Jurkat, Clone E6-1 (cell line): ENCODE results near the gene SRP68.

Source experiments
- DNase-seq: peaks from one replicate; pipeline ENCODE4 v3.0.0-alpha.2; 2011; ENCODE audit warnings: low read depth, low spot score
- H3K4me3 ChIP-seq: 2 replicates; pipeline ENCODE4 v1.5.1; 2011; ENCODE audit warnings: mild to moderate bottlenecking, low read length, control low read depth, moderate library complexity

Gene SRP68

DNA sequence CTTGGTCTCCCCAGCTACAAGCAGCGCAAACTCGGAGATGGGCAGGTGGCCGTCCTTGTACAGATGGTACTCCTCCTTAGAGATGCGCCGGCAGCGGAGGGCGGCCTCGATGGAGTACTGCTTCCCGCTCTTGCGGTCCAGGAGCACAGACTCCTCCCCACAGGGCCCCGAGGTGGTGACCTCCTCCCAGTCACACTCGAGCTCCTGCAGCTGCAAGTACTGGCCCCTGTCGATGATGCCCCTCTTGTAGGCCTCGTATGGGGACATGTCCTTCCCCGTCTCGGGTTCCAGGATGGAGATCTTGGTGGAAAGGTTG, 64.5 kb downstream of the SRP68 start:
- DNase-seq, result no peak
- H3K4me3 ChIP-seq, result no peak overlapping the region

DNA sequence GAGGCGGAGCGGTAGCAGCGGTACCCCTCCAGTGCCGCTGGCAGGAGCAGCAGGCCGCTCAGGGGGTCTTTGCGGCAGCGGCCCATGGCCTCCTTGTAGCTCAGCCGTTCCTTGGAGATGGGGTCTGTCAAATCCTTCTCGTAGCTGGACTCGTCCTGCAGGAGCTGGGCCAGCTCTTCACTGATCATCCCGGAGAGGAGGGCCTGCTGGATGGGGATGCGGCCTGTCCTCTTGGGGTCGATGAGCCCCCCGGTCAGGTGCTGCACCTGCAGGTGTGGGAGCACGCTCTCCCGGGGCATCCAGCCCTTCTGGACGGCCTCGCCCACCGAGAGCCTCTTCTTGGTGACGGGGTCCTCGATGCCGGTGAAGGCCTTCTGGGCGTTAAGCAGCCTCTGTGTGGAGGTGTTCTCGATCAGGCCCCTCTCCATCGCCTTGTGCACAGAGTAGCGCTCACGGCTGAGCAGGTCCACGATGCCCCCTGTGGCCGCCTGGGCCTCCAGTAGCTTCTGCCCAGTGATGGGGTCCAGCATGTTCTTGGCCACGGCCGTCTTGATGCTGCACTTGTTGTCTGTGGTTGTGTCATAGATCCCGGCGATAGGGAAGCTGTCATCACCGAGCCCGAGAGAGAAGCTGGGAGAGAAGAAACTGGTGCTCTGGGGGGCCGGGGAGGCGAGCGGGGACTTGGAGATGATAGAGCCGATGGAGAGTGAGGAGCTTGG, 65.0 kb downstream of the SRP68 start:
- no peak overlapping the region for H3K4me3 ChIP-seq

DNA sequence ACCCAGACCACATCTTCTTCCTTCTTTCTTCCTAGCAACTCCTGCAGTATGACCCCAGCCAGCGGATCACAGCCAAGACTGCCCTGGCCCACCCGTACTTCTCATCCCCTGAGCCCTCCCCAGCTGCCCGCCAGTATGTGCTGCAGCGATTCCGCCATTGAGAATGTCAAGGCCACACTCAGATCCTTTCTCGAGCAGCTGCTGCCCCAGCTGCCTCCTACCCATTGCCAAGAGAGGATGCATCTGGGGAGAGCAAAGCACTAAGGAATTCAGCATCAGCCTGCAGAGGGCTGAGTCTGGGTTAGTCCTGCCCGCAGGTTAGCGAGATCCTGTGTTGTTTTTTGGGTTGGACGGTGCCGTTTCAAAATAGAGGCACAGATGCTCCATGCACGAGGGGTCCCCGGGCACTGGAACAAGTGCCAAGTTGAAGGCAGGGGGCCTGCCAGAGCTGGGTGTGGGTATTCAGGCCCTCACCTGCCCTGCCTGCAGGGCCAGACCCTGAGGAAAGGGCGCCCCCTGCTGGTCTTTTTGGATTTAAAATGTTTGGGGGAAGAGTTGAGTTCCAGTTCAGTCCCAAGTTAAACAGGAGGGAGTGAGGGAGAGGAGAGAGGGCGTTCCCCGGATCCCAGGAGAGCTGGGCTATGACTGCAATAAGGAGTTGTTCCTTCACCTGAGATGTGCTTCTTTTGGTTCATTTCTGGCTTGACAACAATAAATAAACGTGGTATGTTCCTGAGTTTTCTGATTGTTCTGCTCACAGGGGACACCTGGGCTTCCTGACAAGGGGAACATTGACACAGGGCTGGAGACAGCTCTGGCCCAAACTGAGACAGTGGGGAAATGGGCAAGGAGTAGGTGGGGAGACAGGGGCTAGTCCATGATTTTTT, 66.8 kb downstream of the SRP68 start:
- no peak overlapping the region for H3K4me3 ChIP-seq
- DNase-seq, result peak; percentile 53

More for the DNA sequence above, 65.0 kb downstream of the SRP68 start:
- no peak for DNase-seq

DNA sequence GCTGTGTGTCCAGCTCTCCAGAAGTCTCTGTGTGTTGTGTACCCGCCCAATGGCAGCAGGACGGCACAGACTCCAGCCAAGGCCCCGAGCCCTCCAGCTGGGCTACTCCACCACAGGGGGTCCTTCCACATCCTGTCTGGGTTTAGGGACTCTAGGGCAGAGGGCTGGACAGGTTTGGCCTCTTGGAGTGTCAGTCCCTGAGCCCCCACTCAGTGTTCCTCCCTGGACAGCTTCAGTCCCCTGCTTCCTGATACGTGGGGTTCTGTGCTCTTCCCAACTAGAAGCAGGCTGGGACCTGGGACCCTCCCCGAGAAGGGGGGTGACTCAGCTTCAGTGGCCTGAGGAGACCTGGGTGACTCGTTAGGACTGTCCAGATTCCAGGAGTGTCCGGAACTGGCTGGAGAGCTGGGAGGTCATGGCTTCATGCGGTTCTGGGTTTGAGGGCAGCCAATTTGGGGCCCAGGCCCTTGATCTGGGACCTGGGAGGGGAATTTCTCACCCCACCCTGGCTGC, 67.5 kb downstream of the SRP68 start:
- H3K4me3 ChIP-seq, result no peak overlapping the region
- DNase-seq, result no peak

DNA sequence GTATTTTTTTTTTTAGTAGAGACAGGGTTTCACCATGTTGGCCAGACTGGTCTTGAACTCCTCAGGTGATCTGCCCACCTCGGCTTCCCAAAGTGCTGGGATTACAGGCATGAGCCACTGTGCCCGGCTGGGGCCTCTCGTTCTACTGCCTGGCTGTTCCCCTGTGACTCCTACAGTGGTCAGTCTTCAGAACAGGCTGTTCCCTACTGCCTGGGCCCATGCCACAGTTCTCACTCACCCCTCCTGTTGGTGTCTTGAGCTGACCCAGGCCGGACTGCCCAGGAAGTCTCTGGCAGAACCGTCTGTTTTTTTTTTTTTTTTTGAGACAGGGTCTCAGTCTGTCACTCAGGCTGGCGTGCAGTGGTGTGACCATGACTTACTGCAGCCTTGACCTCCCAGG, 68.4 kb downstream of the SRP68 start:
- H3K4me3 ChIP-seq, result no peak overlapping the region
- DNase-seq, result no peak

DNA sequence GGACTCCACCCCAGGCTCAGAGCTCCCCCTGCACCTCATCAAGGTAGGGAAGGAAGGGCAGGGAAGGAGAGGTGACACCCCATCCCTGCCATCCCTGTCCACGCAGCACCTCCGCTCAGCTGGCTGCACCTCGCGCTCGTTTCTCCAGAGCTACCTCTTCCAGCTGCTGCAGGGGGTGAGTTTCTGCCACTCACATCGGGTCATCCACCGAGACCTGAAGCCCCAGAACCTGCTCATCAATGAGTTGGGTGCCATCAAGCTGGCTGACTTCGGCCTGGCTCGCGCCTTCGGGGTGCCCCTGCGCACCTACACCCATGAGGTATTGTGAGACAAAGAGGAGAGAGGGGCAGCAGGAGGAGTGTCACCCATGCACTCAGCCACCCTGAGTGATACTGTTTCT, 70.2 kb downstream of the SRP68 start:
- DNase-seq, result no peak
- H3K4me3 ChIP-seq, result no peak overlapping the region

DNA sequence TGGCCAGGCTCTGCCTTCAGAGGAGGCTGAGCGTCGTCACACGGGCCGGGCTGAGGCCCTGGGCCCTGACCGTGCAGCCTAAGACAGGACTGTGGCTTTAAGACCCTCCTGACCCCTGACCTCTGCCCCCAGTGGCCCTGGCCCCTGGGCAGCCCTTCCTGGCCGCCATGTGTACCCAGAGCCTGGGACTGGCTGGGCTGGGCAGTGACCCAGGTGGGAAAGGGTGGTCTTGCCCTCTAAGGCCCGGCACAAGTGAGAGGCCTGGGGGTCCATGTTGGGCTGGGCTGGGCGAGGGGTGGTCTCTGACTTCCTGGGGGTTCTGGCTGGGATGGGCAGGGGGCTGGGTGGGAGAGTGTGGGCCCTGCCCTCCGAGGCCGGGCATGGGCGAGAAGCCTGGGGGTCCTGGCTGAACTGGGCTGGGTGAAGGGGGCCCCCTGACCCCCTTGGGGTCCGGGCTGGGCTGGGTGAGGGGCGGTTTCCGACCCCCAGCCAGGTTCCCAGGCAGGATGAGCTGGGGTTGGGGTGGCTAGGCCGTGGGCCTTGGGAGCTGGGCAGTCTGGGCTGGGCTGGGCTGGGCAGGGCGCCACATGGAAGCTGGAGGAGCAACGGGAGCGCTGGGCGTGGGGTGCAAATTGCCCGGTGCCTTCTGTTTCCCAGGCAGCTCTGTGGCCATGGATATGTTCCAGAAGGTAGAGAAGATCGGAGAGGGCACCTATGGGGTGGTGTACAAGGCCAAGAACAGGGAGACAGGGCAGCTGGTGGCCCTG, 71.4 kb downstream of the SRP68 start, which contains the start of gene CDK3:
CDK3 (plus strand) TSS at position 101 of the 767 bp plus-strand sequence; CDS start at position 672, 571 bp downstream.
- H3K4me3 ChIP-seq, result no peak within 1 kb of the TSS
- DNase-seq, result no peak

DNA sequence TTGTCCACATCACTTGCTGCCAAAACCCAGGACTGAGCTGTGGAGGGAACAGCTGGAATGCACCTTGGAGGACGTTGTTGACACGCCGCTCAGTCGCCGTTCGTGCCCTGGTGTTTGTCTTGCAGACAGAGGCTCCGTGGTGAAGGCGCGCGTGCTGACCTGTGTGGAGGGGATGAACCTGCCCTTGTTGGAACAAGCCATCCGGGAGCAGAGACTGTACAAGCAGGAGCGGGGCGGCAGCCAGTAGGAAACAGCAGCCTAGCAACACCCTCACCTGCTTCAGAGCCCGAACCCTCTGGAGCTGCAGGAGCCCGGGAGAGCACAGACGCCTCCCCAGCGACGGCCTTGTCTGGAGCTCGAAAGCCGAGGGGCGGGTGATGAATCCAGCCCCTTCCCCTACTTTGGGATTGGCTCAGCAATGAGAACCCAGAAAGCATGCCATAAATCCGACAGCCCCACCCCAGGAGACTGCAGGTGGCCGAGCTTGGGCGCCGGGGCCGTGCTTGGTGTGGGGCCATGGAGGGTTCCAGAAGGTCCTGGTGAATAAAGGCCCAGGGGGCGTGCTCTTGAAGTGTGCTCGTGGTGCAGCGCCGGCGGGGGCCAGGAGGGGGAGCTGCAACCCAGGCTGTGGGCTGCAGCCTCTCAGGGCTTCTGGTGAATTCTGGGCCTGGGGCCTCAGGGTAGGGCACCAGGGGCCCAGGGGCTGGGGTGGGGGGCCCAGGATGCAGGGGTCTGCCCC, 72.1 kb downstream of the SRP68 start:
- DNase-seq, result peak; percentile 54

DNA sequence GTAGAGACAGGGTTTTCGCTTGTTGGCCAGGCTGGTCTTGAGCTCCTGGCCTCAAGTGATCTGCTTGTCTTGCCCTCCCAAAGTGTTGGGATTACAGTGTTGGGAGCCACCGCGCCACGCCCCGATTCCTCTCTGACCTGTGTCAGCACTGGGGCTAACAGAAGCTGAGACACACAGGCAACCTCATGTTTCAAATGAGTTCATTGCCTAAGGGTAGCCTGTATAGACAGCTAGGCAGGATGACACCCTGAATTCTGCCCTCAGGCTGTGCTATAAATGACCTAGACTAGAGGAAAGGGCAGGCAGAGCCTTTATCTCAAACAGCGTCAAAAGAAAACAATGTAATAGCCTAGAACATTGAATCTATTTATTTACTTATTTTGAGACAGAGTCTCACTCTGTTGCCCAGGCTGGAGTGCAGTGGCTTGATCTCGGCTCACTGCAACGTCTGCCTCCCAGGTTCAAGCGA, 74.0 kb downstream of the SRP68 start:
- no peak for DNase-seq
- no peak overlapping the region for H3K4me3 ChIP-seq

More for the DNA sequence above, 72.1 kb downstream of the SRP68 start:
- no peak overlapping the region for H3K4me3 ChIP-seq

DNA sequence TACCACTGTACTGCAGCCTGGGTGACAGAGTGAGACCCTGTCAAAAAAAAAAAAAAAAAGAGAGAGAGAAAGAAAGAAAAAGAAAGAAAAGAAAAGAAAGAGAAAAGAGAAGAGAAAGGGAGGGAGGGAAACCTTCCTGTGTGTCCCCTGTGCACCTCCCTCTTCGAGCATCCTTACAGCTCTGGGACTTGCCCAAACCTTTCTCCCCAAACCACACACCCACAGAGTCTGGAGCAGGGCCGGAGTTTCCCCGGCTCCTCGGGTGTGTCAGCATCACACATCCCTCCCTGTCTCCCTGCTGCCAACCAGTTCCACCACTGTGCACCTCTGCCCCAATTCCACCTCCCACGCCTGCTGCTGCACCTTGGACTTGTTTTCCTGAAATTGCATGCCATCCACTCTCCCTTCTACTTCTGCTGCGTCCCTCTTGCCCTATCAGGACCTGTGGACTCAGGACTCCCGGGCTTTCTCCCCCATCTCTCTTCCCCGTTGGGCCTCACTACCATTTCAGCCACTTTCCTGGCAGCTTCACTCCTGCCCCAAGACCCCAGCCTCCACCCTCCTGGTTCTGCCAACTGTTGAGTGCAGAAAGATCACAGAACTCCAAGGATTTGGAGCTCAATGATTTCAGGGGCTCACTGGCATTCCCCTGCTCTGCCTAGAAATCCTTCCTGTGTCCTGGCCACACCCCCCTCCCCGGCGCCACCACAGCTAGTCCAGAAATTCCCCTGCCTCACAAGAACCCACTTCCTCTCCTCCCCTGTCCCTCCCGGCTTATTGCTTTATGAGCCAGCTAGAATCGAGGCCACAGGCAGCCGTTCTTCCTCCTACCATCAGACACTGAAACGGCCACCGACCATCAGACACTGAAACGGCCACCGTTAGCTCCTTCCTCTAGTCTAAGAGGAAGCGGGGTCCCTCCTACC, 75.4 kb downstream of the SRP68 start:
- DNase-seq, result peak; percentile 37

DNA sequence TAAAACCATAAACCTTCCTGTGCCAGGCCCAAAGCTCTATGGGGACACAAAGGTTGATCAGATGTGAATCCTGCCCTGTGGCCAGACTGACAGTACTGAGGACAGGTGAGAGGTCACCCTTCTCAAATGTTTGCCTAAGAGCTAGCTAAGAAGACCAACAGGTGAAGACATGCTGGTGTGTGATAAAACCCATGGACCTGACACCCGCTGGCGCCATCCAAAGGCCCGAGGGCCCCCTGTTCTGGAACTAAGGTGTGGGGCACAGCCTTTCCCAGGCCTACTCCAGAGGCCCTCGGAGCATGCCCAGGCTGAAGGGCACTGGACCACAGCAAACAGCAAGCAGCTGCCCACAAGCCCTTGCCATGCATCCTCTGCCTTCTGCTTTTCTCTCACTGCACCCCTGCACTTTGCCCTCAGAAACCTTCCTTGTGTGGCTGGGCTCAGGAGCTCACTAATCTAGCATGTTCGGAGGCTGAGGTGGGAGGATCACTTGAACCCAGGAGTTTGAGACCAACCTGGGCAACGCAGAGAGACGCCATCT, 76.9 kb downstream of the SRP68 start:
- no peak for DNase-seq
- H3K4me3 ChIP-seq, result no peak overlapping the region

More for the DNA sequence above, 75.4 kb downstream of the SRP68 start:
- peak overlapping the region; percentile 11; the same call in 1 of the 2 replicates for H3K4me3 ChIP-seq

DNA sequence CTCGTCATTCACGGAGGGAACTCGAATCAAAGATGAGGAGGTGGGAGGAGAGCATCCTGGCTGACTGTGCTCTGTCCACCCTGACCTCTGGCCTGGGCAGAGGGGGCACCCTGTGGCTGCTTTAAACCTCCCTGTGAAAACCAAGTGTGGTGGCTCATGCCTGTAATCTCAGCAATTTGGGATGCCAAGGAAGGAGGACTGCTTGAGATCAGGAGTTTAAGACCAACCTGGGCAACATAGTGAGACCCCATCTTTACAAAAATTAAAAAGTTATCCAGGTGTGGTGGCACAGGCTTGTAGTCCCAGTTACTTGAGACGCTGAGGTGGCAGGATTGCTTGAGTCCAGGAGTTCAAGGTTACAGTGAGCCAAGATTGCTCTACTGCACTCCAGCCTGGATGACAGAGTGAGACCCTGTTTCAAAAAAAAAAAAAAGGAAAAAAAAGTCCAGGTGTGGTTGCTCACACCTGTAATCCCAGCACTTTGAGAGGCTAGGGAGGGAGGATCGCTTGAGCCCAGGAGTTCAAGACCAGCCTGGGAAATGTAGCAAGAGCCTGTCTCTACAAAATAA, 77.4 kb downstream of the SRP68 start:
- no peak for DNase-seq
- no peak overlapping the region for H3K4me3 ChIP-seq

DNA sequence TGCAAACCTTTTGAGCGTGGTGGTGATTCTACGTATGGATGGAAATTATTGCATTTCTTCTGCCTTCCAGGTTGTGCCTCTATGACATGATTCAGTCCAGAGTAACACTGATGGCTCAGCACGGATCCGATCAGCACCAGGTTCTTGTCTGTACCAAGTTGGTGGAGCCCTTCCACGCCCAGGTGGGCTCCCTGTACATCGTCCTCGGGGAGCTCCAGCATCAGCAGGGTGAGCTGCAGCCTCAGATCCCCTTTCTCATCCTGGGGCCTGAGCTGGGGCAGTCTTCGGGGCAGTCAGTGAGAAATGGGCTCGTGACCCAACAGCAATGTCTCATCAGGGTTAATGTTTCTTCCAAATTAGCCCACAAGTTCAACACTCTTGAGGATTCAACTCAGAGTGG, 80.9 kb downstream of the SRP68 start:
- no peak for DNase-seq
- no peak overlapping the region for H3K4me3 ChIP-seq
